Right kidney (tissue), 1 donor: ENCODE data around the gene GALNT11.

Experiments
- DNase-seq: peaks from one replicate; pipeline ENCODE4 v3.0.0-alpha.2; 2016

The GALNT11 gene

GRCh38 chr7:152145853-152146466 is 120.5 kb downstream of the GALNT11 start:
- DNase-seq, result no peak

DNA sequence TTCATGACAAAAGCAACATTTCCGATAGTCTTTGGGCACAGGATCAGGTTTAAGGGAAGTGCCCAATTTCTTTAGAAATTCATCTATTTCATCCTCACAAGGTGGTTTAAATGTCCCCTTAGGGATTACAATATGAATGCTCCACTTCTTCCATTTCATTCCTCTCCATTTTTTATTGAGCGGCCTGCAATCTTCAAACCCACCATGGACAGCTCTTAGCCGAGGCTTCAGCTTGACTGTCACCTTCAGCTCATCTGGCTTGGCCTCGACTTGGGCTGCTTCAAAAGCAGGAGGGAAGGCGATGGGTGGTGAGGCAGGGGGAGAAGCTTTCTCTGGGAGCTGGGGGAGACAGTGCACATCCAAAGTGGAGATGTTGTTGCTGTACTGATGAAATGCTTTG is 123.2 kb downstream of the GALNT11 start:
- no peak for DNase-seq

- no peak for DNase-seq
These were observed 123.9 kb downstream of the GALNT11 start for GRCh38 chr7:152149363-152149762.

- DNase-seq, result no peak
These were observed 126.8 kb downstream of the GALNT11 start for GRCh38 chr7:152152267-152152666.

DNA sequence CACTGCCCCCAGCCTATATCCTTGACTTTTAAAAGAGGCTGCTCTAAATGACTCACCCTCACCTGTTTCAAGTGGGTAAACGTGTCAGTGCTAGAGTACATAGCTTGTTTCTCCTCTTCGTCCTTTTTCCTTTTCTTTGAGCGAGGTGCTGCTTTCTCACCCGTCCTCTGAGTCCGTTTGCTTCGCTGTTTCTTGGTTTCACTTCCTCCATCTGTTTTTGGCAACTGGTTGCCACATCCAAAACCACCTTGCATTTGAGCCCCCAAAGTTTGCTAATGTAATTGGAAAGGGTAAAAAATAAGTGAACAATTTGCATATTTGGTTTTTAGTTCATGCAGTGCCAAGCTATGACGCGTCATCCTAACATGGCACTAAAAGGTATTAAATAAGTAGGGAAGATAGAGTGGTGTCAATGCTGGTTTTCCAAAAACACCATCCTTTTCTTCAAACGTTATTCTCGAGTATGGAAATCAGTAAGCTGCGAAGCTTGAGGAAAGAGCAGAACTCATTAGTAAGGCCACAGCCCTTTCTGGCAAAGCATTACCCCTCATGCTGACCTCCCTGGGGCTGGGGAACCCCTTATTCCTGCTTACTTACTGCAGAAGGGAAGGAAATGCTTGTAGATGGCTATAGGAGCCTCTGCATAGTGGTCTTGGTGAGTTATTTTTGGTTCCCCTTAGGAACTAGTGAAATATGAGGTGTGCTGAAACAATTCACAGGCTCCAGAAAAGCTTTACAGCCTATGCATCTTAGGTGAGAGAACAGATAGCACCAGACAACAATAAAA is 133.5 kb downstream of the GALNT11 start:
- DNase-seq, result no peak

DNA sequence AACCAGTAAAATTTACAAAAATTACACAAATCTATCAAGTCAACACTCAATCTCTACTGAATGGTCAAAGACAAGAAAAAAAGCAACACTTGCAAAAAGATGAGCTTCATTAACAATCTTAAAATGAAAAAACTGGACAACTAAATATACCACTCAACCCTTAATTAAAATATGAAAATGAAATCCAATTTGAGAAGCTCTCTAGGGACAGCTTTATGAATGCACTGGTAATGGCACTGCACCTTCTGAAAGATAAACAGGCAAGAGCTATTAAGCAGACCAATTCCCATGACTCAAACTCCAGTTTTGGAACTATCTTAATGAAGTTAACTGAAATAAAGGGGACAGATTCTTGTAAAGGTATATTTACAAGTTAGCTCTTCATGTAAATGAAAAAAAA is 135.7 kb downstream of the GALNT11 start:
- no peak for DNase-seq

DNA sequence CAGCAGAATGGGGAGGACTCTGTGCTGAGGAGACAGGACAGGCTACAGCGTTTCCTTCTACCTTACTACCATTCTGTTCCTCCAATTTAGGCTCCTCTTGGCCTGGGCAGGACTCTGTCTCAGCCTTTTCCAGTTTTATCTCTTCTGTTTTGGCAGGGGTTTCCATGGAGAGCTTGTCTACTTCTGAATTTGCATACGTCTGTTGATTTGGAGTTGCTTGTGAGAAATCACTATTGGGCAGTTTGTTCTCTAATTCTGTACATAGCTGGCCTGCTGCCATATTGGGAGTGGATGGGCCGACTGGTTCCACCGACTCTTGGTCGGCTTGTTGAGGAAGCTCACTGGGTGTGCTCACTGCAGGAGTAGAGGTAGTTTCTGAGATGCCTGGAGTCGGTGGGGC is 136.8 kb downstream of the GALNT11 start:
- no peak for DNase-seq
